NCI-H2227 treated with DMSO at 0.1 percent for 48 hours (cell line): ENCODE measurements around the gene USF2.

ENCODE experiments used
- DNase-seq: peaks from one replicate; lab custom pipeline; 2025; lab: John Stamatoyannopoulos, UW

USF2 gene

DNA sequence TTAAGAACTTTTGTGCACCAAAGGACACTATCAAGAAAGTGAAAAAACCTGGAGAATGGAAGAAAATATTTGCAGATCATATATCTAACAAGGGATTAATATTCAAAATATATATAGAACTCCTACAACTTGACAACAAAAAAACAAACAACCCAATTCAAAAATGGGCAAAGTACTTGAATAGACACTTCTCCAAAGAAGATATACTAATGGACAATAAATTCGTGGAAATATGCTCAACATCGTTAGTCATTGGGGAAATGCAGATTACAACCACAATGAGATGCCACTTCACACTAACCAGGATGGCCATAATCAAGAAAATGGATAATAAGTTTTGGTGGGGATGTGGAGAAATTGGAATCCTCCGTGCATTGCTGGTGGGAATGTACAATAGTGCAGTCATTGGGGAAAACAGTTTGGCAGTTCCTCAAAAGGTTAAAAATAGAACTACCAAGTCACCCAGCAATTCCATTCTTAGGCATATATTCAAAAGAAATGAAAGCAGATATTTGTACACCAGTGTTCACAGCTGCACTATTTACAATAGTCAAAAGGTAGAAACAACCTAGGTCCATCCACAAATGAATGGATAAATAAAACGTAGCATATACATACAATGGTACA lies 22.2 kb upstream of the USF2 start:
- no peak for DNase-seq

- DNase-seq, result peak; percentile 88
Measured at GRCh38 chr19:35247526-35248309, 21.0 kb upstream of the USF2 start.

DNA sequence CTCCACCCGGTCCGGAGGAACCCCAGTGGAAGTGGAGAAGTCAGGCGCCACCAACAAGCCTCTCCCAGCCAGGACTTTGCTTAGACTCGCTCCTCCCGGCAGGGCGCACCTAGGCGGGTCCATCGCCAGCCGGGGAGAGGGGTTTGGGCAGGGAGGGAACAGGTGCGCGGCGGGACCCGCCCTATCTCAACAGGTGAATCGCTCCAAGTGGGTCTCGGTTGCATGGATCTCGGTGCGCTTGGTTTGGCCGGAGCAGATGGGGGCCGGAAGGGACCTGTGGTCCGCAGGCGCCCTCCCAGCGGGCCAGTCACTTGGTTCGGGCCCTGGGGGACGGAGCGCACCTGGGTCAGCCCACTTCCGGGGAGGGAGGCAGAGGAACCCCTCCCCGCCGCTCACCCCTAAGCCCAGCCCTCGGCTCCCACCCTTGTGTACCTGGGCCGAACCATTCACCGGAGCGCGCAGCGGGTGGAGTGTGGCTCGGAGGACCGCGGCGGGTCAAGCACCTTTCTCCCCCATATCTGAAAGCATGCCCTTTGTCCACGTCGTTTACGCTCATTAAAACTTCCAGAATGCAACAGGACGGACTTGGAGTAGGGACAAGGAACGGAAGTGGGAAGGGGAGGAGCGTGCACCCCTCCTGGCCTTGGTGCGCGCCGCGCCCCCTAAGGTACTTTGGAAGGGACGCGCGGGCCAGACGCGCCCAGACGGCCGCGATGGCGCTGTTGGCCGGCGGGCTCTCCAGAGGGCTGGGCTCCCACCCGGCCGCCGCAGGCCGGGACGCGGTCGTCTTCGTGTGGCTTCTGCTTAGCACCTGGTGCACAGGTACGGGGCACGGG lies 20.2 kb upstream of the USF2 start, which contains the start of gene LSR:
Gene LSR, plus strand, starts transcription at position 693 of the 836 bp plus-strand sequence. Its CDS starts 21 bp downstream, at position 714.
- DNase-seq, result peak; percentile 97

- DNase-seq, result no peak
Measured at GRCh38 chr19:35249146-35249847, 19.5 kb upstream of the USF2 start.

GRCh38 chr19:35249848-35250711 lies 18.7 kb upstream of the USF2 start:
- DNase-seq, result no peak

DNA sequence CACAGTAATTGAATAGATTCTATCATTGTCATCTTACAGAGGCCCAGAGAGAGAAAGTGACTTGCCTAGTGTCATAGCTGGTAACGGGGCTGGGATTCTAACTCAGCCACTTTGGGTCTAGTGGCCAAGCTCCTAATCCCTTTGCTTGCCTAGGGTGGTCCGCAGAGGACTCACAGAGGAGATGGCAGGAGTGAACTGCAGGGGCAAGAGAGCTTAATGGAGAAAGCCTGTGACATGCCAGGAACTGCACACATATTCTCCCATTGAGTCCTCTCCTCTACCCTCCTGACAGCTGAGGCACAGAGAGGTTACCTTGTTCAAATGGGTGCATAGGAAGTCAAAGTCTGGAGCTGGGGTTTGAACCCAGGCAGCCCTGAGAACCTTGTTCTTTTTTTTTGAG lies 17.3 kb upstream of the USF2 start:
- DNase-seq, result no peak

- DNase-seq, result no peak
Measured at GRCh38 chr19:35253316-35254286, 15.2 kb upstream of the USF2 start.

GRCh38 chr19:35254341-35255297 lies 14.1 kb upstream of the USF2 start:
- DNase-seq, result no peak

DNA sequence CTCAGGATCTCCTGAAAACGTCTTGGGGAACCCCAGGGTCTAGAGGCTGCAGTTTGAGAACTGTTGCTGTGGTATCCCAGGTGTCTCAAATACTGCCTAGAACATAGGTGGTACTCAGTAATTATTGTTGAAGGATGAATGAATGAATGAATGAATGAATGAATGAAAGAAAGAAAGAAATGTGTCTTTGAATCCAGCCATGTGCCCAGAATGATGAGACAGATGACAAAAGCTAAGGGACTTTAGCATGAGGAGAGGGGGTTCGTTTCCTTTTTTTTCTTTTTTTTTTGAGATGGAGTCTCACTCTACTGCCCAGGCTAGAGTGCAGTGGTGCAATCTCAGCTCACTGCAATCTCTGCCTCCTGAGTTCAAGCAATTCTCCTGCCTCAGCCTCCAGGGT lies 12.2 kb upstream of the USF2 start:
- no peak for DNase-seq

GRCh38 chr19:35257113-35257461 lies 11.7 kb upstream of the USF2 start:
- no peak for DNase-seq

GRCh38 chr19:35260694-35261304 lies 8.0 kb upstream of the USF2 start:
- no peak for DNase-seq

GRCh38 chr19:35261356-35262100 lies 7.2 kb upstream of the USF2 start:
- DNase-seq, result no peak

DNA sequence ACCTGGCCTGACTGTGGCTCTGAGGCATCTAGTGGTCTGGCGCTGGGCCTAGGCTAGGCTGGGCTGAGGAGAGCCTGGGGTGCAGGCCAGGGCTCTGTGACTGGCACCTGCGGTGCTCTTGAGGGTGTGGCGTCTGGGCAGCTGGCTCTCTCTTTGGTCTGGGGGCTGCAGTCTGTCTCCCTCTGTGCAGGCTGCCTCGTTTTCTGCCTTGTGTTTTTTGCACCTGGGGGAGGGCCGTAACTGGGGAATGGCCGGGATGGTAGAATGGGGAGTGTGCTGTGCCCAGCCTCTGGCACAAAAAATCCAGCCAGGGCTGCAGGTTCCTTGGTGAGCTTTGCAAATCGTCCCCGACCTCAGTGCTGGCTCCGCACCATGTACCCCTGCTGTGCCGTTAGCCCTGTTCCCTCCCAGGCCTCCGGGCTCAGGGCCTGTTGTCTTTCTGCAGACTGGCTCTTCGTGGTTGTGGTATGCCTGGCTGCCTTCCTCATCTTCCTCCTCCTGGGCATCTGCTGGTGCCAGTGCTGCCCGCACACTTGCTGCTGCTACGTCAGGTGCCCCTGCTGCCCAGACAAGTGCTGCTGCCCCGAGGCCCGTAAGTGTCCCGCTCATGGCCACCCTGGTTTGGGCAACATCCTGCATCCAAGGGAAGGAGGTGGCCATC lies 6.5 kb upstream of the USF2 start:
- peak; percentile 57 for DNase-seq

GRCh38 chr19:35264268-35265125 lies 4.3 kb upstream of the USF2 start:
- no peak for DNase-seq

- no peak for DNase-seq
Measured at GRCh38 chr19:35265126-35265899, 3.4 kb upstream of the USF2 start.
